ENCODE data around the gene TMCO4.

TMCO4 gene

GRCh38 chr1:19774180-19774785, 25.4 kb downstream of the TMCO4 start (continued):
- no peak for TF ChIP-seq ZNF398 (tag by site-specific recombination; IDR thresholded peaks at IDR 0.05)
- no peak for TF ChIP-seq ZNF169 (tag by site-specific recombination; IDR thresholded peaks at IDR 0.05)
- no peak for TF ChIP-seq ZNF501 (tag by site-specific recombination; IDR thresholded peaks at IDR 0.05)
- TF ChIP-seq ZNF544 (tag by site-specific recombination; IDR thresholded peaks at IDR 0.05) = no peak

- Histone ChIP-seq H3K4me3 (ENCODE audit: low read depth, low read length) (no peak overlapping the region), H3K27ac (ENCODE audit: extremely low read depth, low read depth, low read length) (no peak overlapping the region), H3K4me1 (ENCODE audit: control insufficient read depth, insufficient read depth, low read length) (no peaks in the 10 kb centered on the region), H3K9me3 (ENCODE audit: control insufficient read depth, insufficient read depth, low read depth, low read length) (no peaks in the 10 kb centered on the region), H3K36me3 (ENCODE audit: control insufficient read depth in 2 of 2, insufficient read depth in 1 of 2, low read length in 2 of 2) (no peaks in the 10 kb centered on the region)
- CTCF ChIA-PET = interaction anchor here (0.6 to 2.5 kb wide), 4 partner anchors 12 to 129 kb away, joined by 3 to 15 read pairs (median 4); partner anchors contain the start of gene OTUD3
- POLR2A ChIA-PET = no interaction called here
- TF ChIP-seq ZNF626 (tag by site-specific recombination; IDR thresholded peaks at IDR 0.05) (no peak), ZNF514 (tag by site-specific recombination; IDR thresholded peaks at IDR 0.05) (no peak), RBAK (tag by site-specific recombination; IDR thresholded peaks at IDR 0.05) (no peak), ZNF544 (tag by site-specific recombination; IDR thresholded peaks at IDR 0.05) (no peak), ZNF777 (tag by site-specific recombination; IDR thresholded peaks at IDR 0.05; ENCODE audit: borderline replicate concordance) (no peak), ZNF791 (tag by site-specific recombination; IDR thresholded peaks at IDR 0.05) (no peak), ZNF501 (tag by site-specific recombination; IDR thresholded peaks at IDR 0.05) (no peak), ZSCAN5A (tag by site-specific recombination; IDR thresholded peaks at IDR 0.05) (no peak), KLF16 (tag by site-specific recombination; IDR thresholded peaks at IDR 0.05) (no peak), ZBTB21 (tag by site-specific recombination; IDR thresholded peaks at IDR 0.05) (no peak)
- TF ChIP-seq, protein P1, sequence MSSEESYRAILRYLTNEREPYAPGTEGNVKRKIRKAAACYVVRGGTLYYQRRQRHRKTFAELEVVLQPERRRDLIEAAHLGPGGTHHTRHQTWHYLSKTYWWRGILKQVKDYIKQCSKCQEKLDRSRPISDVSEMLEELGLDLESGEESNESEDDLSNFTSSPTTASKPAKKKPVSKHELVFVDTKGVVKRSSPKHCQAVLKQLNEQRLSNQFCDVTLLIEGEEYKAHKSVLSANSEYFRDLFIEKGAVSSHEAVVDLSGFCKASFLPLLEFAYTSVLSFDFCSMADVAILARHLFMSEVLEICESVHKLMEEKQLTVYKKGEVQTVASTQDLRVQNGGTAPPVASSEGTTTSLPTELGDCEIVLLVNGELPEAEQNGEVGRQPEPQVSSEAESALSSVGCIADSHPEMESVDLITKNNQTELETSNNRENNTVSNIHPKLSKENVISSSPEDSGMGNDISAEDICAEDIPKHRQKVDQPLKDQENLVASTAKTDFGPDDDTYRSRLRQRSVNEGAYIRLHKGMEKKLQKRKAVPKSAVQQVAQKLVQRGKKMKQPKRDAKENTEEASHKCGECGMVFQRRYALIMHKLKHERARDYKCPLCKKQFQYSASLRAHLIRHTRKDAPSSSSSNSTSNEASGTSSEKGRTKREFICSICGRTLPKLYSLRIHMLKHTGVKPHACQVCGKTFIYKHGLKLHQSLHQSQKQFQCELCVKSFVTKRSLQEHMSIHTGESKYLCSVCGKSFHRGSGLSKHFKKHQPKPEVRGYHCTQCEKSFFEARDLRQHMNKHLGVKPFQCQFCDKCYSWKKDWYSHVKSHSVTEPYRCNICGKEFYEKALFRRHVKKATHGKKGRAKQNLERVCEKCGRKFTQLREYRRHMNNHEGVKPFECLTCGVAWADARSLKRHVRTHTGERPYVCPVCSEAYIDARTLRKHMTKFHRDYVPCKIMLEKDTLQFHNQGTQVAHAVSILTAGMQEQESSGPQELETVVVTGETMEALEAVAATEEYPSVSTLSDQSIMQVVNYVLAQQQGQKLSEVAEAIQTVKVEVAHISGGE (tag by site-specific recombination; conservative IDR thresholded peaks at IDR 0.05; ENCODE audit: low read depth) = no peak
- TF ChIP-seq, protein P2, sequence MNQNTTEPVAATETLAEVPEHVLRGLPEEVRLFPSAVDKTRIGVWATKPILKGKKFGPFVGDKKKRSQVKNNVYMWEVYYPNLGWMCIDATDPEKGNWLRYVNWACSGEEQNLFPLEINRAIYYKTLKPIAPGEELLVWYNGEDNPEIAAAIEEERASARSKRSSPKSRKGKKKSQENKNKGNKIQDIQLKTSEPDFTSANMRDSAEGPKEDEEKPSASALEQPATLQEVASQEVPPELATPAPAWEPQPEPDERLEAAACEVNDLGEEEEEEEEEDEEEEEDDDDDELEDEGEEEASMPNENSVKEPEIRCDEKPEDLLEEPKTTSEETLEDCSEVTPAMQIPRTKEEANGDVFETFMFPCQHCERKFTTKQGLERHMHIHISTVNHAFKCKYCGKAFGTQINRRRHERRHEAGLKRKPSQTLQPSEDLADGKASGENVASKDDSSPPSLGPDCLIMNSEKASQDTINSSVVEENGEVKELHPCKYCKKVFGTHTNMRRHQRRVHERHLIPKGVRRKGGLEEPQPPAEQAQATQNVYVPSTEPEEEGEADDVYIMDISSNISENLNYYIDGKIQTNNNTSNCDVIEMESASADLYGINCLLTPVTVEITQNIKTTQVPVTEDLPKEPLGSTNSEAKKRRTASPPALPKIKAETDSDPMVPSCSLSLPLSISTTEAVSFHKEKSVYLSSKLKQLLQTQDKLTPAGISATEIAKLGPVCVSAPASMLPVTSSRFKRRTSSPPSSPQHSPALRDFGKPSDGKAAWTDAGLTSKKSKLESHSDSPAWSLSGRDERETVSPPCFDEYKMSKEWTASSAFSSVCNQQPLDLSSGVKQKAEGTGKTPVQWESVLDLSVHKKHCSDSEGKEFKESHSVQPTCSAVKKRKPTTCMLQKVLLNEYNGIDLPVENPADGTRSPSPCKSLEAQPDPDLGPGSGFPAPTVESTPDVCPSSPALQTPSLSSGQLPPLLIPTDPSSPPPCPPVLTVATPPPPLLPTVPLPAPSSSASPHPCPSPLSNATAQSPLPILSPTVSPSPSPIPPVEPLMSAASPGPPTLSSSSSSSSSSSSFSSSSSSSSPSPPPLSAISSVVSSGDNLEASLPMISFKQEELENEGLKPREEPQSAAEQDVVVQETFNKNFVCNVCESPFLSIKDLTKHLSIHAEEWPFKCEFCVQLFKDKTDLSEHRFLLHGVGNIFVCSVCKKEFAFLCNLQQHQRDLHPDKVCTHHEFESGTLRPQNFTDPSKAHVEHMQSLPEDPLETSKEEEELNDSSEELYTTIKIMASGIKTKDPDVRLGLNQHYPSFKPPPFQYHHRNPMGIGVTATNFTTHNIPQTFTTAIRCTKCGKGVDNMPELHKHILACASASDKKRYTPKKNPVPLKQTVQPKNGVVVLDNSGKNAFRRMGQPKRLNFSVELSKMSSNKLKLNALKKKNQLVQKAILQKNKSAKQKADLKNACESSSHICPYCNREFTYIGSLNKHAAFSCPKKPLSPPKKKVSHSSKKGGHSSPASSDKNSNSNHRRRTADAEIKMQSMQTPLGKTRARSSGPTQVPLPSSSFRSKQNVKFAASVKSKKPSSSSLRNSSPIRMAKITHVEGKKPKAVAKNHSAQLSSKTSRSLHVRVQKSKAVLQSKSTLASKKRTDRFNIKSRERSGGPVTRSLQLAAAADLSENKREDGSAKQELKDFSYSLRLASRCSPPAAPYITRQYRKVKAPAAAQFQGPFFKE (tag by site-specific recombination; IDR thresholded peaks at IDR 0.05; ENCODE audit: borderline replicate concordance) = no peak
- TF ChIP-seq, protein P3, sequence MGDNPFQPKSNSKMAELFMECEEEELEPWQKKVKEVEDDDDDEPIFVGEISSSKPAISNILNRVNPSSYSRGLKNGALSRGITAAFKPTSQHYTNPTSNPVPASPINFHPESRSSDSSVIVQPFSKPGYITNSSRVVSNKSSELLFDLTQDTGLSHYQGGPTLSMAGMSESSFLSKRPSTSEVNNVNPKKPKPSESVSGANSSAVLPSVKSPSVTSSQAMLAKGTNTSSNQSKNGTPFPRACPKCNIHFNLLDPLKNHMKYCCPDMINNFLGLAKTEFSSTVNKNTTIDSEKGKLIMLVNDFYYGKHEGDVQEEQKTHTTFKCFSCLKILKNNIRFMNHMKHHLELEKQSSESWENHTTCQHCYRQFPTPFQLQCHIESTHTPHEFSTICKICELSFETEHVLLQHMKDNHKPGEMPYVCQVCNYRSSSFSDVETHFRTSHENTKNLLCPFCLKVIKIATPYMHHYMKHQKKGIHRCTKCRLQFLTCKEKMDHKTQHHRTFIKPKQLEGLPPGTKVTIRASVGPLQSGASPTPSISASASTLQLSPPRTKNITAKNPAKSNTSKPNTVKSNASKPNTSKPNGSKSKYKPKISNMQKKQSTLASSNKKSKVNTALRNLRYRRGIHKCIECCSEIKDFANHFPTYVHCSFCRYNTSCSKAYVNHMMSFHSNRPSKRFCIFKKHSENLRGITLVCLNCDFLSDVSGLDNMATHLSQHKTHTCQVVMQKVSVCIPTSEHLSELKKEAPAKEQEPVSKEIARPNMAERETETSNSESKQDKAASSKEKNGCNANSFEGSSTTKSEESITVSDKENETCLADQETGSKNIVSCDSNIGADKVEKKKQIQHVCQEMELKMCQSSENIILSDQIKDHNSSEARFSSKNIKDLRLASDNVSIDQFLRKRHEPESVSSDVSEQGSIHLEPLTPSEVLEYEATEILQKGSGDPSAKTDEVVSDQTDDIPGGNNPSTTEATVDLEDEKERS (tag by site-specific recombination; IDR thresholded peaks at IDR 0.05) = no peak
These were observed 26.2 kb downstream of the TMCO4 start for GRCh38 chr1:19773485-19773884.
